HG03575 (cell line): ENCODE results near the gene CALML4.

ENCODE experiments used
- ATAC-seq: cut with Tn5 transposase; IDR thresholded peaks from one replicate; pipeline ENCODE4 v1.9.1; 2021; ENCODE audit not compliant: unreplicated experiment, insufficient number of reproducible peaks, low FRiP score; ENCODE audit errors: extremely low read depth

Gene CALML4

GRCh38 chr15:68163191-68163590 lies 41.9 kb downstream of the CALML4 start:
- ATAC-seq = no peak

- ATAC-seq = no peak
Measured at GRCh38 chr15:68158046-68158628, 47.0 kb downstream of the CALML4 start.

GRCh38 chr15:68157074-68157473 lies 48.1 kb downstream of the CALML4 start:
- no peak for ATAC-seq

- ATAC-seq = no peak
Measured at GRCh38 chr15:68154923-68155559, 50.1 kb downstream of the CALML4 start.

GRCh38 chr15:68152342-68152741 lies 52.8 kb downstream of the CALML4 start:
- no peak for ATAC-seq

- no peak for ATAC-seq
Measured at GRCh38 chr15:68151277-68151676, 53.9 kb downstream of the CALML4 start.

- no peak for ATAC-seq
Measured at GRCh38 chr15:68150187-68150586, 54.9 kb downstream of the CALML4 start.

- ATAC-seq = no peak
Measured at GRCh38 chr15:68149059-68149458, 56.1 kb downstream of the CALML4 start.

- no peak for ATAC-seq
Measured at GRCh38 chr15:68148039-68148438, 57.1 kb downstream of the CALML4 start.

- no peak for ATAC-seq
Measured at GRCh38 chr15:68145706-68146105, 59.4 kb downstream of the CALML4 start.

GRCh38 chr15:68143785-68144184 lies 61.3 kb downstream of the CALML4 start:
- no peak for ATAC-seq

GRCh38 chr15:68143129-68143528 lies 62.0 kb downstream of the CALML4 start:
- no peak for ATAC-seq
